ENCODE results near the gene PRR5L.

Gene PRR5L

GRCh38 chr11:36333468-36333867, 37.4 kb downstream of the PRR5L start:
- TF ChIP-seq CTCF (conservative IDR thresholded peaks at IDR 0.05; ENCODE audit: control insufficient read depth, insufficient read depth, low read depth, low read length) = no peak
- peak; percentile 76 for DNase-seq (ENCODE audit: low read depth)
- no peak overlapping the region for H3K4me3 ChIP-seq (ENCODE audit: control insufficient read depth, low read depth, low read length)

- DNase-seq (ENCODE audit: low read depth) = peak; percentile 80
Observed at GRCh38 chr11:36333897-36334296, 37.8 kb downstream of the PRR5L start.

GRCh38 chr11:36339888-36340287, 43.8 kb downstream of the PRR5L start:
- no peak for TF ChIP-seq CTCF (conservative IDR thresholded peaks at IDR 0.05; ENCODE audit: control insufficient read depth, insufficient read depth, low read depth, low read length)
- no peak overlapping the region for H3K4me3 ChIP-seq (ENCODE audit: control insufficient read depth, low read depth, low read length)
- no peak for DNase-seq (ENCODE audit: low read depth)

More at GRCh38 chr11:36333897-36334296, 37.8 kb downstream of the PRR5L start:
- no peak for TF ChIP-seq CTCF (conservative IDR thresholded peaks at IDR 0.05; ENCODE audit: control insufficient read depth, insufficient read depth, low read depth, low read length)
- H3K4me3 ChIP-seq (ENCODE audit: control insufficient read depth, low read depth, low read length) = no peak overlapping the region

GRCh38 chr11:36340897-36341296, 44.8 kb downstream of the PRR5L start:
- no peak for DNase-seq (ENCODE audit: low read depth)
- no peak for TF ChIP-seq CTCF (conservative IDR thresholded peaks at IDR 0.05; ENCODE audit: control insufficient read depth, insufficient read depth, low read depth, low read length)
- no peak overlapping the region for H3K4me3 ChIP-seq (ENCODE audit: control insufficient read depth, low read depth, low read length)

- DNase-seq (ENCODE audit: low read depth) = no peak
- TF ChIP-seq CTCF (conservative IDR thresholded peaks at IDR 0.05; ENCODE audit: control insufficient read depth, insufficient read depth, low read depth, low read length) = no peak
Observed at GRCh38 chr11:36341915-36342314, 45.8 kb downstream of the PRR5L start.

GRCh38 chr11:36342327-36342726, 46.2 kb downstream of the PRR5L start:
- no peak for DNase-seq (ENCODE audit: low read depth)
- no peak for TF ChIP-seq CTCF (conservative IDR thresholded peaks at IDR 0.05; ENCODE audit: control insufficient read depth, insufficient read depth, low read depth, low read length)
- no peak overlapping the region for H3K4me3 ChIP-seq (ENCODE audit: control insufficient read depth, low read depth, low read length)

More at GRCh38 chr11:36341915-36342314, 45.8 kb downstream of the PRR5L start:
- H3K4me3 ChIP-seq (ENCODE audit: control insufficient read depth, low read depth, low read length) = no peak overlapping the region

GRCh38 chr11:36343436-36343835, 47.3 kb downstream of the PRR5L start:
- no peak for TF ChIP-seq CTCF (conservative IDR thresholded peaks at IDR 0.05; ENCODE audit: control insufficient read depth, insufficient read depth, low read depth, low read length)
- DNase-seq (ENCODE audit: low read depth) = no peak
- H3K4me3 ChIP-seq (ENCODE audit: control insufficient read depth, low read depth, low read length) = no peak overlapping the region

Measured in fibroblast of mammary gland (primary cell).